Hepatocyte (in vitro differentiated cells): ENCODE results near the gene TAPT1. TPM values are rescaled to one million over a fixed set of nuclear protein-coding genes. Genes with fewer than 3 reads are reported as not detected.

Source experiments
- DNase-seq: peaks from one replicate; pipeline ENCODE4 v3.0.0-alpha.2; 2016; ENCODE audit warnings: low spot score
- H2AFZ ChIP-seq: fragments of 200-600 bp; sonication (generic); 2 replicates; pipeline ENCODE4 v1.6.0; 2016; ENCODE audit warnings: antibody characterized with exemption, mild to moderate bottlenecking
- H3K27ac ChIP-seq: fragments of 200-600 bp; sonication (generic); 2 replicates; pipeline ENCODE4 v1.5.1; 2016; ENCODE audit warnings: mild to moderate bottlenecking
- H3K27me3 ChIP-seq: fragments of 200-600 bp; sonication (generic); 2 replicates; pipeline ENCODE4 v1.6.1; 2016
- H3K36me3 ChIP-seq: fragments of 200-600 bp; sonication (generic); replicated peaks from 2 replicates; pipeline ENCODE4 v1.5.1; 2016; ENCODE audit warnings: low read depth; ENCODE audit not compliant: insufficient read depth
- H3K4me1 ChIP-seq: fragments of 200-600 bp; sonication (generic); 2 replicates; pipeline ENCODE4 v1.5.1; 2016; ENCODE audit warnings: mild to moderate bottlenecking, moderate library complexity; ENCODE audit not compliant: insufficient read depth
- H3K4me2 ChIP-seq: fragments of 200-600 bp; sonication (generic); 2 replicates; pipeline ENCODE4 v1.6.0; 2016
- H3K4me3 ChIP-seq: fragments of 200-600 bp; sonication (generic); 2 replicates; pipeline ENCODE4 v1.5.1; 2016; ENCODE audit warnings: mild to moderate bottlenecking
- H3K79me2 ChIP-seq: fragments of 200-600 bp; sonication (generic); 2 replicates; pipeline ENCODE4 v1.6.0; 2017; ENCODE audit warnings: mild to moderate bottlenecking
- H3K9me2 ChIP-seq: fragments of 200-600 bp; sonication (generic); replicated peaks from 2 replicates; pipeline ENCODE4 v1.6.0; 2017; ENCODE audit warnings: mild to moderate bottlenecking; ENCODE audit not compliant: insufficient read depth
- H3K9me3 ChIP-seq: fragments of 200-600 bp; sonication (generic); 2 replicates; pipeline ENCODE4 v1.5.1; 2016; ENCODE audit warnings: low read depth, mild to moderate bottlenecking
- H4K20me1 ChIP-seq: fragments of 200-600 bp; sonication (generic); 2 replicates; pipeline ENCODE4 v1.6.0; 2016; ENCODE audit warnings: mild to moderate bottlenecking; ENCODE audit not compliant: insufficient read depth, poor library complexity, severe bottlenecking
- EZH2 ChIP-seq: fragments of 200-600 bp; sonication (generic); IDR thresholded peaks from 2 replicates; pipeline ENCODE4 v1.6.1; 2016; ENCODE audit warnings: antibody characterized with exemption, mild to moderate bottlenecking, borderline replicate concordance
- EZH2phosphoT487 ChIP-seq: fragments of 200-600 bp; sonication (generic); IDR thresholded peaks from one replicate; pipeline ENCODE4 v1.6.1; 2018; ENCODE audit warnings: antibody characterized with exemption, mild to moderate bottlenecking, low read depth, moderate library complexity; ENCODE audit not compliant: unreplicated experiment, severe bottlenecking
- WGBS: methylation state at CpG from one replicate; pipeline ENCODE4 v1.1.6; 2016; ENCODE audit warnings: low lambda C conversion rate; ENCODE audit errors: missing lambda C conversion rate; 5-methylcytosine and 5-hydroxymethylcytosine counted together
- polyA plus RNA-seq: library from polyadenylated mRNA; unstranded; fragments of >200 nt; fragmentation: Nextera tagmentation; extraction: Ambion mirVana; gene quantifications from 2 replicates; pipeline ENCODE4 v1.2.1, GENCODE V29; 2016
- total RNA-seq: library from RNA; depleted of rRNA; stranded (reverse); fragments of >200 nt; gene quantifications from 2 replicates; pipeline ENCODE4 v1.2.3, GENCODE V29; 2014
- TF ChIP-seq, protein P1 (sequence below): fragments of 200-600 bp; sonication (generic); IDR thresholded peaks from 2 replicates; pipeline ENCODE4 v1.5.1; 2016; ENCODE audit warnings: antibody characterized with exemption, mild to moderate bottlenecking; ENCODE audit not compliant: poor library complexity

TAPT1 gene
- total and polyA plus RNA-seq, 2 experiments from 2014 or later = 12.9 to 19.3 TPM

DNA sequence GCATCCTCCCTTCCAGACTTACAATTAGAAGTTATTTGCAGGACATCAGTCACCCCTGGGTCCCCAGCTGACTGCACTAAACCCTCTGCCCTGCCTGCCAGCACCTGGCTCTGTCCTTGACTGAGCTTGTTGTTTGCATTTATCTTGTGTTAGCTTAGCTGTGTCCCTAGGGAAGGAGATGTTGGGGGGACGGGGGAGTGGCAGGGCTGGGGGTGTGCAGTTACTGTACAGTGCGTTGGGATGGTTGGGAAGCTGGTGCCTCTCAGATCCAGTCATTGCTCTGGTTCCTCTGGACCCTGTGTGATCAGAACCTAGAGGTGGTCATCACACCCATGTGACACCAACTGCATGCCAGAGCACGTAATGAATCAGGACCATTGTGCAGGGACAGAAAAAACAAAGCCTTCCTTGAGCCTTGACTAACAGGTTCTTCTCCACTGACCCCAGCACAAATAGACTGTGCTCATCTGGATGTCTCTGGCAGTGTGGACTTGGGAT lies 109.7 kb downstream of the TAPT1 start:
- Histone ChIP-seq H4K20me1 (no peaks in the 10 kb centered on the region), H2AFZ (no peak overlapping the region), H3K9me2 (no peaks in the 10 kb centered on the region), H3K79me2 (no peaks in the 10 kb centered on the region), H3K4me3 (no peak overlapping the region), H3K36me3 (no peaks in the 10 kb centered on the region), H3K4me2 (no peak overlapping the region), H3K27ac (no peak overlapping the region), H3K27me3 (no peaks in the 10 kb centered on the region), H3K9me3 (no peaks in the 10 kb centered on the region), H3K4me1 (no peaks in the 10 kb centered on the region)
- TF ChIP-seq, protein P1, sequence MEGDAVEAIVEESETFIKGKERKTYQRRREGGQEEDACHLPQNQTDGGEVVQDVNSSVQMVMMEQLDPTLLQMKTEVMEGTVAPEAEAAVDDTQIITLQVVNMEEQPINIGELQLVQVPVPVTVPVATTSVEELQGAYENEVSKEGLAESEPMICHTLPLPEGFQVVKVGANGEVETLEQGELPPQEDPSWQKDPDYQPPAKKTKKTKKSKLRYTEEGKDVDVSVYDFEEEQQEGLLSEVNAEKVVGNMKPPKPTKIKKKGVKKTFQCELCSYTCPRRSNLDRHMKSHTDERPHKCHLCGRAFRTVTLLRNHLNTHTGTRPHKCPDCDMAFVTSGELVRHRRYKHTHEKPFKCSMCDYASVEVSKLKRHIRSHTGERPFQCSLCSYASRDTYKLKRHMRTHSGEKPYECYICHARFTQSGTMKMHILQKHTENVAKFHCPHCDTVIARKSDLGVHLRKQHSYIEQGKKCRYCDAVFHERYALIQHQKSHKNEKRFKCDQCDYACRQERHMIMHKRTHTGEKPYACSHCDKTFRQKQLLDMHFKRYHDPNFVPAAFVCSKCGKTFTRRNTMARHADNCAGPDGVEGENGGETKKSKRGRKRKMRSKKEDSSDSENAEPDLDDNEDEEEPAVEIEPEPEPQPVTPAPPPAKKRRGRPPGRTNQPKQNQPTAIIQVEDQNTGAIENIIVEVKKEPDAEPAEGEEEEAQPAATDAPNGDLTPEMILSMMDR = no peak
- TF ChIP-seq EZH2 = no peak
- no peak for TF ChIP-seq EZH2phosphoT487
- DNase-seq = no peak
- WGBS = 82% methylated on average over 3 of the region's 3 CpGs

DNA sequence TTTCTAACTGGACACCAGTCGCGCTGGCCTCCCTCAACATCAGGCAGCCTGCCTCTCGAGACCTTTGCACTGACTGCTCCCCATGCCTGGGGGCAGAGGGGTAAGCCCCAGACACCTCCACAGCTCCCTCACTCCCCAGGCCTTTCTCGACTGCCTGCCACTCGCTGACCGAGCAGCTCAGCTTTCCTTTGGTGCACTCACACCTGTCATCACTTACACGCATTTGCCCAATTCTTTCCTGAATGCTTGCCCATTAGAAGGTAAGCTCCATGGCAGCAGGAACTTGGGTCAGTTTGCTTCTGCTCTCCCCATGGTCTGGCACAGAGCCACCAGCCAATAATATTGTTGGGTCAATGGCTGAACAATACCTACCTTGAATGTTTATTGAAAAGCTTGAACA lies 110.3 kb downstream of the TAPT1 start:
- Histone ChIP-seq H3K4me3 (no peak overlapping the region), H3K79me2 (no peaks in the 10 kb centered on the region), H3K27ac (no peak overlapping the region), H3K27me3 (no peaks in the 10 kb centered on the region), H3K9me2 (no peaks in the 10 kb centered on the region), H3K4me2 (no peak overlapping the region), H2AFZ (no peak overlapping the region), H3K36me3 (no peaks in the 10 kb centered on the region), H4K20me1 (no peaks in the 10 kb centered on the region), H3K9me3 (no peaks in the 10 kb centered on the region), H3K4me1 (no peaks in the 10 kb centered on the region)
- TF ChIP-seq, protein P1 = no peak
- TF ChIP-seq EZH2phosphoT487 (no peak), EZH2 (no peak)
- no peak for DNase-seq
- WGBS = 89% methylated on average over 7 of the region's 7 CpGs

DNA sequence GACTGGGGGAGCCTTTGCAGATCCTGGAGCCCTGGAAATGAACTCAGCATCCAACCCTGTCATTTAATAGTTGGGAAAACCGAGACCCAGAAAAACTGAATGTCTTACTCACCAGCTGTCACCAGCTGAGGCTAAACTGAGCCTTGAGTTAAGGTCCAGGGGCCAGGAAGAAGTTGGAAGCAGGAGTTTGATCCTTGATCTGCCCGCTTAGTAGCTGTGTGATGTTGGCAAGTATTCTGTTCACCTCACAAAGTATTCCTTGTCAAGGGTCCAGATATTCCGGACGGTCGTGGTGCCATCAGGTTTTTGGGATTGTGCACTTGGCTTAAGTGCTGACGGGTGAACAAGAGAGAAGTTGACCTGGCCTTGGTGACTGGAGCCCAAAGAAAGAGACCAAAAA lies 111.7 kb downstream of the TAPT1 start:
- Histone ChIP-seq H3K27ac (no peak overlapping the region), H4K20me1 (no peaks in the 10 kb centered on the region), H3K9me3 (no peaks in the 10 kb centered on the region), H3K27me3 (no peaks in the 10 kb centered on the region), H3K9me2 (no peaks in the 10 kb centered on the region), H3K4me3 (no peak overlapping the region), H3K36me3 (no peaks in the 10 kb centered on the region), H2AFZ (no peak overlapping the region), H3K4me2 (no peak overlapping the region), H3K4me1 (no peaks in the 10 kb centered on the region), H3K79me2 (no peaks in the 10 kb centered on the region)
- TF ChIP-seq, protein P1 = no peak
- no peak for TF ChIP-seq EZH2phosphoT487
- TF ChIP-seq EZH2 = no peak
- whole genome bisulfite sequencing = 88% methylated on average over 6 of the region's 6 CpGs
- DNase-seq = no peak

DNA sequence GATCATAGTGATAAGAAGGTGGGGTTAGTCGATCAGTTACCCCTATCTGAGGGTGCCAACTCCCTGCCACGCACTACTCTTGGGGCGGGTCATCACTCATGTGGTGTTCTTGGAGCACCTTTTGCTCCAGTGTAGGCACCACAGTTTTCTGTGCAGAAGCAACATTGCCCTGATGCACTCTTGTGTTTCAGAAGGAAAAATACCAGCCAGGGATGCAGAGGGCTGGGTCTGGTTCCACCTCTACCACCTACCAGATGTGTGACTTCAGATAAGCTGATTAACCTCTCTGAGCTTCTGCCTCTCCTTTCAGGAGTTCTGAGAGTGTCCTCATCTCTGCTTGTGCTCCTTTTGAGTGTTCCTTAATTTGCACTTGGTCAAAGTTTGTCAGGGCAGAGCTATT lies 112.5 kb downstream of the TAPT1 start:
- Histone ChIP-seq H3K4me2 (no peak overlapping the region), H3K36me3 (no peaks in the 10 kb centered on the region), H3K9me3 (no peaks in the 10 kb centered on the region), H3K27ac (no peak overlapping the region), H2AFZ (no peak overlapping the region), H3K27me3 (no peaks in the 10 kb centered on the region), H3K4me3 (no peak overlapping the region), H4K20me1 (no peaks in the 10 kb centered on the region), H3K79me2 (no peaks in the 10 kb centered on the region), H3K4me1 (no peaks in the 10 kb centered on the region), H3K9me2 (no peaks in the 10 kb centered on the region)
- DNase-seq = no peak
- WGBS = 89% methylated on average over 3 of the region's 3 CpGs
- no peak for TF ChIP-seq EZH2phosphoT487
- no peak for TF ChIP-seq EZH2
- TF ChIP-seq, protein P1 = no peak
